KMS-11 (cell line): ENCODE results near the gene ALDH16A1.

Experiments used
- H2AFZ ChIP-seq: fragments of 200-600 bp; sonication (generic); 2 replicates; pipeline ENCODE4 v1.6.1; 2016; ENCODE audit warnings: antibody characterized with exemption, mixed run types, low read depth
- H3K27ac ChIP-seq: fragments of 200-600 bp; sonication (generic); 2 replicates; pipeline ENCODE4 v1.6.1; 2016; ENCODE audit warnings: mild to moderate bottlenecking, mixed run types
- H3K27me3 ChIP-seq: fragments of 200-600 bp; sonication (generic); 2 replicates; pipeline ENCODE4 v1.6.1; 2017; ENCODE audit warnings: mild to moderate bottlenecking, low read depth, mixed run types, moderate library complexity; ENCODE audit not compliant: insufficient read depth
- H3K36me3 ChIP-seq: fragments of 200-600 bp; sonication (generic); 2 replicates; pipeline ENCODE4 v1.6.1; 2017; ENCODE audit warnings: mild to moderate bottlenecking, mixed run types; ENCODE audit not compliant: insufficient read depth
- H3K4me1 ChIP-seq: fragments of 200-600 bp; sonication (generic); 2 replicates; pipeline ENCODE4 v1.6.1; 2016; ENCODE audit warnings: mild to moderate bottlenecking, low read depth, mixed run types; ENCODE audit not compliant: poor library complexity, severe bottlenecking
- H3K4me2 ChIP-seq: fragments of 200-600 bp; sonication (generic); 2 replicates; pipeline ENCODE4 v1.7.0; 2016; ENCODE audit warnings: mild to moderate bottlenecking, mixed run types
- H3K4me3 ChIP-seq: fragments of 200-600 bp; sonication (generic); IDR thresholded peaks from 2 replicates; pipeline ENCODE4 v1.6.1; 2017; ENCODE audit warnings: low read depth, low read length, mixed read lengths; ENCODE audit not compliant: insufficient read depth
- H3K79me2 ChIP-seq: fragments of 200-600 bp; sonication (generic); 2 replicates; pipeline ENCODE4 v1.6.1; 2016; ENCODE audit warnings: low read depth, mixed run types; ENCODE audit not compliant: insufficient read depth
- H3K9ac ChIP-seq: fragments of 200-600 bp; sonication (generic); 2 replicates; pipeline ENCODE4 v1.6.1; 2016; ENCODE audit warnings: mild to moderate bottlenecking, mixed run types
- H4K20me1 ChIP-seq: fragments of 200-600 bp; sonication (generic); 2 replicates; pipeline ENCODE4 v1.6.1; 2016; ENCODE audit warnings: mild to moderate bottlenecking, mixed run types; ENCODE audit not compliant: insufficient read depth
- TF ChIP-seq, protein P1 (sequence below): fragments of 200-600 bp; sonication (generic); conservative IDR thresholded peaks from 2 replicates; pipeline ENCODE4 v1.6.1; 2017; ENCODE audit warnings: low read depth, mild to moderate bottlenecking, antibody characterized with exemption, low read length, moderate library complexity, mixed read lengths

ALDH16A1 gene

DNA sequence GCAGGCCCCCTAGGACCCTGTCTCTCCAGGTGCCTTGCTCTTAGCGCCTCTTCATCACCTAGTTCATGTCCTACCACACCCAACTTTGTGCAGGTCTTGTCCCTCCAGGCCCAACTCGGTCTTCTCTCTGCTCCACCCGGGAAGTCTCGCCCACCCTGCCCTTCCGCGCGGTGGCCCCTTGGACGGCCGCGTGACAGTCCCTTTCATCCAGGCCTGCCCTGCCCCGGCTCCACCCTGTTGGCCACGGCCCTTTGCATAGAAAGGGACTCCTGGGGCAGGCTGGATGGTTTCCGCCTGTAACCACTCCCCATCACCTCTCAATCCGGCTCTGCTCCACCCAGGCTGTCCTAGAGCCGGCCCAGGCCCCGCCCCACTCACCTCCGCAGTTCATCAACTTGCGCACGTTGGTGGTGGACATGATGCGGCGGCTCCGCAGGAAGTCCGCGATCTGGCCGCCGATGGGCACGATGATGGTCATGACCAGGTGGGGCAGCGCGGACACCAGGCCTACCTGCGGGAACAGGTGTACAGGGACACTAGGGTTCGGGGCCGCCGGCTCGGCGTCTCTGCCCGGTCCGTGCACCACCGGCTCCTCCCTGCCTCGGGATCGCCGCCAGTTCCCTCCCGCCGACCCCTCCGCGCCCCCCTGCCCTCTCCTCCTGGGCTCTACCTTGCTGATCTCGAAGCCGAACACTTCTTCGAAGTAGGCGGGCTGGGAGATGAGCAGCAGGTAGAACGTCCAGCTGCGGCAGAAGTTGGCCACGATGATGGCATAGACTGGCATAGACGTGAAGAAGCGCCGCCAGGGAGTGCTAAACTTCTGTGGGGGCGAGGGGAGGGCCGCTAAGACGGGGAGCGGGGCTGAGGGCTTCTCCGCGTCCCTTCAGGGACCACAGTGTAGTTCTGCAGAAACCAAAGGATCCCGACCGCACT lies 20.6 kb upstream of the ALDH16A1 start:
- no peak overlapping the region for H3K4me3 ChIP-seq
- no peak overlapping the region for H3K4me2 ChIP-seq
- no peaks in the 10 kb centered on the region for H3K79me2 ChIP-seq
- H4K20me1 ChIP-seq = no peaks in the 10 kb centered on the region
- no peaks in the 10 kb centered on the region for H3K36me3 ChIP-seq
- peaks cover 6% of the 10 kb centered on the region for H3K4me1 ChIP-seq
- no peak overlapping the region for H3K9ac ChIP-seq
- TF ChIP-seq, protein P1, sequence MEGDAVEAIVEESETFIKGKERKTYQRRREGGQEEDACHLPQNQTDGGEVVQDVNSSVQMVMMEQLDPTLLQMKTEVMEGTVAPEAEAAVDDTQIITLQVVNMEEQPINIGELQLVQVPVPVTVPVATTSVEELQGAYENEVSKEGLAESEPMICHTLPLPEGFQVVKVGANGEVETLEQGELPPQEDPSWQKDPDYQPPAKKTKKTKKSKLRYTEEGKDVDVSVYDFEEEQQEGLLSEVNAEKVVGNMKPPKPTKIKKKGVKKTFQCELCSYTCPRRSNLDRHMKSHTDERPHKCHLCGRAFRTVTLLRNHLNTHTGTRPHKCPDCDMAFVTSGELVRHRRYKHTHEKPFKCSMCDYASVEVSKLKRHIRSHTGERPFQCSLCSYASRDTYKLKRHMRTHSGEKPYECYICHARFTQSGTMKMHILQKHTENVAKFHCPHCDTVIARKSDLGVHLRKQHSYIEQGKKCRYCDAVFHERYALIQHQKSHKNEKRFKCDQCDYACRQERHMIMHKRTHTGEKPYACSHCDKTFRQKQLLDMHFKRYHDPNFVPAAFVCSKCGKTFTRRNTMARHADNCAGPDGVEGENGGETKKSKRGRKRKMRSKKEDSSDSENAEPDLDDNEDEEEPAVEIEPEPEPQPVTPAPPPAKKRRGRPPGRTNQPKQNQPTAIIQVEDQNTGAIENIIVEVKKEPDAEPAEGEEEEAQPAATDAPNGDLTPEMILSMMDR = no peak
- peaks cover 91% of the 10 kb centered on the region for H3K27me3 ChIP-seq
- no peak overlapping the region for H2AFZ ChIP-seq
- H3K27ac ChIP-seq = no peak overlapping the region

DNA sequence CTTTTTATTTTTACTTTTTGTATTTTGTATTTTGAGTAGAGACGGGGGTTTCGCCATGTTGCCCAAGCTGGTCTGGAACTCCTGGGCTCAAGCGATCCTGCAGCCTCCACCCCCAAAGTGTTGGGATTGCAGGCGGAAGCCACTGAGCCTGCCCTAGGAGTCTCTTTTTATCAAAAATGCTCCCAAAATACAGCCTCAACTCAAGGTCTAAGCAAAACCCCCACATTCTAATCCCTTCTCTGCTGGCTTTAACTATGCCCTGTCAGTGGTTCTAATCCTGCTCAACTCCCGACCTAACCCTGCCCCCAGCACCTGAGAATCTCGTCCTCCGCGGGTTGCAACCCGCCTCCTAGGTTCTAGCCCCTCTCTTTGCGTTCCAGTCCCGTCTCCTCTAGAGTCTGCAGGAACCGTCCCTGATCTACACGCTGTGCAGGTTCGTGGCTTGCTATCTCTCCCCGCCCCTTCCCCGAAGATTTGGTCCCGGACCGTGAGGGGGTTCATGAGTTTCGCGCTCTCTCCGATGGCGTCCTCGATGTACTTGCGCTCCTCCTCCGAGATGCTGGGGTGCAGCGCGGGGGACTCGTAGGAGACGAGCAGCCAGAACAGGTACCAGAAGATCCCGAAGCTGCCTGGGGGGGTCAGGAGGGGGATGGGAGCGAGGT lies 19.7 kb upstream of the ALDH16A1 start:
- Histone ChIP-seq H2AFZ (no peak overlapping the region), H3K79me2 (no peaks in the 10 kb centered on the region), H3K4me3 (no peak overlapping the region), H4K20me1 (no peaks in the 10 kb centered on the region), H3K36me3 (no peaks in the 10 kb centered on the region), H3K9ac (no peak overlapping the region), H3K4me1 (peaks cover 6% of the 10 kb centered on the region), H3K4me2 (no peak overlapping the region), H3K27ac (no peak overlapping the region), H3K27me3 (peaks cover 91% of the 10 kb centered on the region)
- TF ChIP-seq, protein P1 = no peak

DNA sequence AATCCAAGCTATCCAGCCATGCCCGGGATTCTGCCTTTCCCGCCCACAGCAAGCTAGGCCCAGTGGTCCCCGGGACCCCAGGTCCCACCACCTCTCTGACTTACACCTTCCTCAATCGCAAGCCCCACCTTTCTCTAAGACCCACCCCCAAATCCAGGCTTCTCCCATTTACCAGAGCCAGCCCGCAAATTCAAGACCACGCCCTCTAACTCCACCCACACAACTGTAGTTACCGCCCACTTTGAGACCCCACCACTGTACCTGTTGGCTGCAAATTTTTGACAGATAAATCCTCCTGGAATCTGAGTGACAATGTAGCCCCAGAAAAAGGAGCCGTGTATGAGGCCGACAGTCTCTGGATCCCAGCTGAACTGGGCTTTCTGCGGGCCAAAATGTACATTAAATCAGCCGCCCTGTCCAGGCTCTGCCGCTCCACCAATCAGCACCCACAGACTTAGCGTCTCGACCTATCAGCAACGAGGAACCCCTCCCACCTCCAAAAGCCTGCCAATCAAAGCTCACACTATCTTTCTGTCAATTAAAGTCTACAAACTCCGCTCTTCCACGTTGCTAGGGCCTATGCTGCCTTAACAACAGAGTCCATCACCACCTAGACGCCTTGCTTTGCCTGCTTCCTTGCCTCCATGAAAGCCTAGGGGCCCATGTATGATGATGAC lies 18.0 kb upstream of the ALDH16A1 start:
- H2AFZ ChIP-seq = no peak overlapping the region
- TF ChIP-seq, protein P1 = no peak
- H3K27me3 ChIP-seq = peaks cover 91% of the 10 kb centered on the region
- H3K9ac ChIP-seq = no peak overlapping the region
- H3K79me2 ChIP-seq = no peaks in the 10 kb centered on the region
- H3K4me1 ChIP-seq = peaks cover 3% of the 10 kb centered on the region
- no peaks in the 10 kb centered on the region for H3K36me3 ChIP-seq
- no peaks in the 10 kb centered on the region for H4K20me1 ChIP-seq
- no peak overlapping the region for H3K4me2 ChIP-seq
- no peak overlapping the region for H3K27ac ChIP-seq
- no peak overlapping the region for H3K4me3 ChIP-seq

DNA sequence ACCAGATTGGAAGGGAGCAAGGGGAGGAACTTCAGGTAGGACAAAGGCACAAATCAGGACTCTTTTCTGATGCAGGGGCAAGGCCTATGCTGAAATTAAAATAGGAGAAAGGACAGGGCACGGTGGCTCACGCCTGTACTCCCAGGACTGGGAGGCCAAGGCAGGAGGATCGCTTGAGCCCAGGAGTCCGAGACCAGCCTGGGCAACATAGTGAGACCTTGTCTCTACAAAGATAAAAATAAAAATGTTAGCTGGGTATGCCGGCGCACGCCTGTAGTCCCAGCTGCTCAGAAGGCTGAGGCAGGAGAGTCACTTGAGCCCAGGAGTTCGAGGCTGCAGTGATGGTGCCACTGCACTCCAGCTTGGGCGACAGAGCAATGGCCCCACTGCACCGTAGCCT lies 17.4 kb upstream of the ALDH16A1 start:
- no peak overlapping the region for H2AFZ ChIP-seq

More for the DNA sequence above, 17.4 kb upstream of the ALDH16A1 start:
- H3K79me2 ChIP-seq = no peaks in the 10 kb centered on the region
- H3K4me1 ChIP-seq = no peaks in the 10 kb centered on the region
- no peak overlapping the region for H3K27ac ChIP-seq
- no peak overlapping the region for H3K4me2 ChIP-seq
- peaks cover 91% of the 10 kb centered on the region for H3K27me3 ChIP-seq
- H3K4me3 ChIP-seq = no peak overlapping the region
- no peaks in the 10 kb centered on the region for H4K20me1 ChIP-seq
- TF ChIP-seq, protein P1 = no peak
- no peak overlapping the region for H3K9ac ChIP-seq
- no peaks in the 10 kb centered on the region for H3K36me3 ChIP-seq
